NCI-H345 (cell line): ENCODE measurements around the gene AANAT.

Experiments
- DNase-seq: peaks from one replicate; lab custom pipeline; 2025; lab: John Stamatoyannopoulos, UW

AANAT gene

GRCh38 chr17:76442341-76443338 lies 24.8 kb upstream of the AANAT start:
- DNase-seq, result no peak

- DNase-seq, result no peak
Measured at GRCh38 chr17:76444518-76445311, 22.7 kb upstream of the AANAT start.

GRCh38 chr17:76445697-76446448 lies 21.5 kb upstream of the AANAT start:
- DNase-seq, result no peak

GRCh38 chr17:76446449-76447231 lies 20.8 kb upstream of the AANAT start:
- DNase-seq, result no peak

- DNase-seq, result no peak
Measured at GRCh38 chr17:76447931-76448652, 19.3 kb upstream of the AANAT start.

GRCh38 chr17:76449126-76449525 lies 18.3 kb upstream of the AANAT start:
- DNase-seq, result no peak

DNA sequence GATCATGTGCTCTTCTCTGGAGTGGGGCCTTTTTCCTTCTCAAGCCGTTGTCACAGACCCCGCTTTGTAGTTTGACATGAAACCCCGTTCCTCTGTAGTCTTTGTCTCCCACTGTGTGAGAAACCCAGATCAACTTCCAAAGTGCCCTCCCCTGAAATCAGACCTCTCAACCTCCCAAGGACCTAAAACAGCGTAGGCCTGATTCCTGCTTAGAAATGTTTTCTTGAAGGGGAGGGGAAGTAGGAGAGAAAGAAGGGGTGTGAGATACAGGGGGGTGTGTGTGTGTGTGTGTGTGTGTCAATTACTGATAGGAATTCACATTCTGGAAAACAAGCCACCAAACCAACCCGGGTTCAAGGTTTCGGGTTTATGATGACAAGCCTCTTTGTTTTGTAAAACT lies 15.9 kb upstream of the AANAT start:
- DNase-seq, result no peak

- no peak for DNase-seq
Measured at GRCh38 chr17:76452127-76452659, 15.2 kb upstream of the AANAT start.

GRCh38 chr17:76452660-76453430 lies 14.6 kb upstream of the AANAT start, which contains the start of gene UBE2O:
Gene UBE2O (minus strand): TSS chr17:76453152. CDS start chr17:76453141, 11 bp downstream.
- DNase-seq, result peak; percentile 94

DNA sequence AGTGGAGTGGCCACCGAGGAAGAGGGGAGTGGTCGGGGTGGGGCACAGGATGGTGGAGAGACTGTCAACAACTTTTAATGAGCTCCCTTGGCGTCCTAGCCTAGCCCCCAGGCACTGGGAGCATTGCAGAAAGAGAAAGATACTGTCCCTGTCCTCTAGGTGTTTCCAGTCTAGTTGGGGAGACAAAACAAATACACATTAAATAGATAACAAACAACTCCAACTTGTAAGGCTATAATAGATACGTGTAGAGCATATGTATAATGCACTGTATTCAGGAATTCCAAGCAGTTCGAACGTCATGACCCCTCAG lies 14.0 kb upstream of the AANAT start:
- no peak for DNase-seq

DNA sequence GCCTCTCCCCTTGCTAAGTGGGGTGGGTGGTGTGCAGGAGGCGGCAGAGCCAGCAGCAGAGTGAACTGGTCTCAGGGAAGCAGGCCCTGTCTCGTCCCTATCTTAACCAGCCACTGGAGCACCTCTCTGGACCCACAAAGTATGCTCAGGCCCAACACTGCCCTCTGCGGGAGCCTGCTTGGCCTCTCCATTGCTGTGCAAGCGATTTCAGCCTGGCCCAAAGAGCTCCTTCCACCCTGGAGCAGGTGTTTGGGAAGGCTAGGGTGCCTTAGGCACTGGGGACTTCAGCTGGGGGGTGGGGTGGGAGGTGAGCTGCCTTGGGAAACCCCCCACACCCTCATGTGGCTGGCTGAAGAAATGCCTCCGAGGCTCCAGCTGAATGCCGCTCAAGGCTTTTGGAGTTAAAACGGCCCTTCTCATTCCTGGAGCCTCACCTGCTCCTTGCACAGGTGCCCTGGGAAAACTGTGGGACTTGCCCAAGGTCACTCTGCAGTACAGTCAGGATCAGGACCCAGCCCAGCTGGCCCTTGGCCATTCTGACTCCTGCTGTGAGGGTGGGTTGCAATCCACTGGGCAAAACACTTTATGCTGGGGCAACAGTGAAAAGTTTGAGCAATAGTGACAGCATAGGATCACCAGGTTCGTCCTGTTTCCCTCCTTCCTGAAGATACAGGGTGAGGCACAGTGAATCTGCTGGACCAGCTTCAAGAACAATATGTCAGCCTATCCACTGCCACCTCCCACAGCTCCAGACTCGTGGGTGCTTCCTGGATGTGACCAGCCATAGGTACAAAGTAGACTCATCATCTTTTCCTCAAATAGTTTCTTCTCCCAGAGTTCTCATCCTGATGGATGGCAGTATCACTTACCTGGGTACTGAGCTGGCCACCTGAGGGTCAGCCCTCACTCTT lies 8.6 kb upstream of the AANAT start:
- DNase-seq, result peak; percentile 22

DNA sequence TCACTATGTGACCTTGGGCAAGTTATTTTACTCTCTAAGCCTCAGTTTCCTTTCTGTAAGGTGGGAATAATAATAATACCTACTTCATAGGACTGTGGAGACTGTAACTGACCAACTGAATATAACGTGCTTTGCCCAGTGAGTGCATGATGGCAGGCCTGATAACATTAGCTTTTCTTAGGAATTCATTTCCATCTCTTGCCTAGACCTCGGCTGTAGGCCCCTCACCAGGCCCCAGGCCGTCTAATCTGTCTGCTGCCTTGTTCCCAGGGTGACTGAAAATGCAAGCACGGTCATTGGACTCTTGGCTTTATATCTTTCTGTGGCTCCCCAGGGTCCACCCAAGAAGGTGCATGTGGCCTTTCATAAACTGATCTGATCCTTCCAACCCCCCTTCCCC lies 7.7 kb upstream of the AANAT start:
- no peak for DNase-seq

- DNase-seq, result no peak
Measured at GRCh38 chr17:76461765-76462555, 5.4 kb upstream of the AANAT start.

DNA sequence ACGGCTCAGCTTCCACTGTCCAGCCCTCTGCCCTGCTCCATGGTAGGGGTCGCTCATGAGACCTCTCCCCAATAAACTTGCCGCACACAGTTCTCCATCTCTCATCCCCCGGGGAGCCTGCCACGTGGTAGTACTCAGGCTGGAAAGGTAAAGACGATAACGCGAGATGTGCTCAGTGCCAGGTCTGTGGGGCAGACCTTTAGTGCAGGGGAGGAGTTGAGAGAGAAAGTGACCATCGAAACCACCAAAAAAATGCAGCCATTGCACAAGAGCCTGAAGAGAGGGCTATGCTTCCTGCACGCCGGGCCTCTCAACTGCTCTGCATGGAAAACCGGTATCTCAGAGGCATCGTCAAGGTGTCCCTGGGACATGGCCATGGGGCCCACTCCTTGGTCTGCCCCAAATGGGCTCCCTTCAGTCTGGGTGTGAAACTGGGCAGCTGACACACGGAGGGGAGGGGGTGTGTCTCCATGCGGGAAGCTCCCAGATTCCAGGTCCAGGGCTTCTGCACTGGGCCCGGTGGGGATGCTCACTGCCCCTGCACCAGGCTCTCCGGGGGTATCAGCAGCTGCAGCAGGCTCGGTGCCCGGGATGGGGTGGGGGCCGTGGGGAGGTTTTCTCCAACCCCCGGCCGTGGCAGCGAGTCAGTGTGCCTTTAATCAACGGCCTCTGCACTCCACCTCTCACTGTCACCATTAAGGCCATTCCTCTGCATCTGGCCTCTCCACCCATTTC lies 4.7 kb upstream of the AANAT start:
- no peak for DNase-seq

DNA sequence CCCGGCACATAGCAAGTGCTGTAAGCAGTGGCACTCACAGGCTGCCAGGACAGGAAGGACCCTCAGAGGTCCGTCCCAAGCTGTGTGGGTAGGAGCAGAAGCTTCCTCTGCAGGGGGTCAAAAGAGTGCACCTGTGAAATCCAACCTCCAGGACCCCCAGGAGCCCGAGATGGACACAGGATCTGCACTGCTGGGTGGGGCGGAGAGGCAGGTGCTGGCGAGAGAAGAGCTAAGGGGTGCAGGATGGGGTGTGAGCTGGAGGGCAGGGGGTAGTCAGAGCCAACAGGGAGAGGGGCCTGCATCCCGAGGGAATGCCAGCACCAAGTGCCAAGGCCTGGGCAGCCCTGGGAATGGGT lies 650 bp upstream of the AANAT start:
- DNase-seq, result no peak

DNA sequence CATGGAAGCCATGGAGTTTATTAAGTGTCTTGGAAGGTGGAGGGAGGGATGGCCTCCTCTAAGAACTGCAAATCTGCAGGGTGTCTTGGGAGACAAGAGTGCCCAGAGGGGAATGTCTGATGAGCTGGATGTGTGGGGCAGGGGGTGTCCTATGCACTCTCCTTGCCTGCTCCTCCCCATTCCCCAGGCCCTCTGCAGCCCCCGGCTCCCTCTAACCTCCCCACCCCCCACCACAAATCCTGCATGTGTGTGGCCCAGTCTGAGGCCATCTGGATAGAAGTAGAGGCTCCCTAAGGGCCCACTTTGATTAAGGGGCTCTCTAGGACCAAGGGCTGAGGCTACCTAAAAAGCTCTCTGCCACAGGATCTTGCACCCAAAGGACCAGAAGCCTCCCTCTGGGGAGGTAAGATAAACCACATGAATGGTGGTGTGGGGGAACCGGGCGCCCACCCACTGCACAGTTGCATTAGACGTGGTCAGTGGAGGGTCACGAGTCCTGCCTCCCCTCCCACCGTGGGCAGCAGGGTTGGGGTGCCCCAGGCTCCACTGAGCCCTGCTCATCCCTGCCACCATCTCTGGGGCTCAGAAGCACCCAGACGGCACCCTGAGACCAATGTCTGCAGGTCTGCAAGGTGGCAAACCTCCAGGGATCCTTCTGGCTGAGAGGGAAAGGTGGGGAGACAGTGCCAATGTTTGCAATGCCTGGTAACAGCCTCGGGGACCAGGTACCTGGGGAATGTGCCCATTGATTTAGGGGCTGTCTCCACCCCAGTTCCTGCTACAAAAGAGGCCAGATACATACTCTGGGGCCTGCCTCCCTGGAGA lies 618 bp downstream of the AANAT start:
- no peak for DNase-seq
